GM18519 (cell line): ENCODE results near the gene MACROD2.

Experiments
- ATAC-seq: cut with Tn5 transposase; IDR thresholded peaks from one replicate; pipeline ENCODE4 v1.9.1; 2021; ENCODE audit warnings: mild to moderate bottlenecking, moderate library complexity; ENCODE audit not compliant: unreplicated experiment, low FRiP score

The MACROD2 gene

DNA sequence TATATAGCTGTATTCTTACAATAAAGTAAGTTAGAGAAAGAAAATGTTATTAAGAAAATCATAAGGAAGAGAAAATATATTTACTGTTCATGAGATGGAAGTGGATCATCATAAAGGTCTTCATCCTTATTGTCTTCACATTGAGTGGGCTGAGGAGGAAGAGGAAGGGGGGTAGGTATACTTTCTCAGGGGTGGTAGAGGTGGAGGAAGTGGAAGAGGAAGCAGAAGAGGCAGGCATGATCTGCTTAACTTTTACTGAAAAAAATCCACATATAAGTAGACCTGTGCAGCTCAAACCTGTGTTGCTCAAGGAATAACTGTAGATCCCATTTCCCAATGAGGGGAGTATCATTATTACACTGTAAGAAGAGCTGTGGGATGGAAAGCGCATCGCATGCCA is 1863.7 kb downstream of the MACROD2 start:
- ATAC-seq, result no peak

GRCh38 chr20:15860850-15861249 is 1865.5 kb downstream of the MACROD2 start:
- no peak for ATAC-seq

- no peak for ATAC-seq
Observed at GRCh38 chr20:15862178-15862577, 1866.9 kb downstream of the MACROD2 start.

DNA sequence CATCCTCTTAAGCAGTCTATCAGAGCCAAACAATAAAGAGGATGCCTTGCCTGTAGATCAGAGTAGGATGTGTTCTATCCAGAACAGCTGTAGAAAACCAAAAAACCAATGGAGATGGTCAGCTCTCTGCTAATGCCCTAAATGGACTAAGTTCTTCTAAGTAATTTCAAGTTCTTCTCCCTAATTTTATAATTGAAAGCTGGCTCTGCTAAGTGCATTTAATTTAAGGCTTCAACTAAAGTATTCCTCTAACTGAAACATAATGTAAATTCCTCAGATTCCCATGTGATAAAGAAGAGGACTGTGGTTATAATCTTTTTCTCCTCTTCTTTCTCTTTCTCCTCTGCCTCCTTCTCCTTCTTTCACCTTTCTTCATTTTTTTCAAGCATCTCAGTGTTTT is 1868.4 kb downstream of the MACROD2 start:
- no peak for ATAC-seq

DNA sequence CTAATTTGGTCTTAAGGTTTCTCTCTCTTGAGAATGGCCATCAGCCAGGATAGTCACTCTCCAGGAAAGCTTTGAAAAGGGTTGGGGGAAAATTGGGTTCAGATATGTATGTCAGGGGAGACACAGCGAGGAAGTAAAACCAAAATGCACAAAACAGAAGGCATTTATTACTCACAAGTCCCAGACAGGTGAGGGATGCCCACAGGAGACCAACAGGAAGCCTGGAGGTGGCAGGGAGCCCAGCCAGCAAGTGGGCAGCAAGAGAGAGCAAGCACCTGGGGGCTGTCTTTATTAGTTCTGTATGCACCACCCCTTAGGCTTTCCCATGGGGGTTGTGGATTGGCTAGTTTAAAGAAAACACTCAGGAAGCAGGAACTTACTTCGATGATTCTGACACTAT is 1870.2 kb downstream of the MACROD2 start:
- ATAC-seq, result no peak

DNA sequence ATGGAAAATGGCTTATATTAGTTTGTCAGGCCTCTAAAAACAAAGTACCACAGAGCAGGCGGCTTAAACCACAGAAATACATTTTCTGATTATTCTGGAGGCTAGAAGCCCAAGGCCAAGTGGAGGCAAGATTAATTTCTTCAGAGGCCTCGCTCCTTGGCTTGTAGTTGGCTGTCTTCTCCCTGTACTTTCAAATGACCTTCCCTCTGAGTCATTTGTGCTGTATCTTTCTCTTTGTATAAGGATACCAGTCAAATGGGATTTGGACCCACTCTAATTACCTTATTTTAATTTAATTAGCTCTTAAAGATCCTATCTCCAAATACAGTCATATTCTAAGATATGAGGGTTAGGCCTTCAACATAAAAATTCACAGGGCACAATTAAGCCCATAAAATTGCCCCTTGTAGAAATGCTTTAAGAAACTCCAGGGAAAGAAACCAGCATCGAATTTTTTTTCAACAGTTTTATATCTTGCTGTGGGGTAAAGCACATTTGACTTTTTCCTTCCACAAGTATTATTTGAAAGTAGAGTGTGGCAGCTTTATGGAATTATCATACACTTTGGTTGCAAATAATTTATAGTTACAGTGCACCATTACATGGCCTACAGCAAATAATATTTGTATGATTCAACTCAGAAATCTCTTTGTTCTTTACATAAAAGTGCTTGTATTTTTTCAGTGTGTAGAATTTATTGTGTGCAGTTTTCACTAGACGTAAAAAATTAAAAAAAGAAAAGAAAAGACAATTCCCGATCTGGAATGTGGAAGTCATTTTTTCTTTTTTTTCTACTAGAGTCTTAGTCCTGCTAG is 1871.8 kb downstream of the MACROD2 start:
- no peak for ATAC-seq

- ATAC-seq, result no peak
Observed at GRCh38 chr20:15867899-15868298, 1872.6 kb downstream of the MACROD2 start.

DNA sequence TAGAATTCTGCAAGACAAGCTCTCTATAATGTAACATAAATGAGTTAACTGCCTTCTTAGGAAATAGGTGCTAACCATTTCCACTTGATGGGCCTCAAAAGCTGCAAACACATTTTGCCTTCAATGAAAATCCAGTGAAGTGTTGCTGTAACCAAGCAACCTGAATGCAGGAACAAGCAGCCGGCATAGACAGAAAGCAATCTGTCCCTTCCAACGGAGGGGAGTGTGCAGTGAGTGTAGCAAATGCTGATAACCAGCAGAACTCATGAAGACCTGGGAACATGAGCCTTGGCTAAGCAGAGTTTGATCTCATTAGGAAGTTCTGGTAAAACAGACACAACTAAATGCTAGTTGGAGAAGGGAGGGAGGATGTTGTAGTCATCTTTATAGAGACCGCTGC is 1880.1 kb downstream of the MACROD2 start:
- ATAC-seq, result no peak

DNA sequence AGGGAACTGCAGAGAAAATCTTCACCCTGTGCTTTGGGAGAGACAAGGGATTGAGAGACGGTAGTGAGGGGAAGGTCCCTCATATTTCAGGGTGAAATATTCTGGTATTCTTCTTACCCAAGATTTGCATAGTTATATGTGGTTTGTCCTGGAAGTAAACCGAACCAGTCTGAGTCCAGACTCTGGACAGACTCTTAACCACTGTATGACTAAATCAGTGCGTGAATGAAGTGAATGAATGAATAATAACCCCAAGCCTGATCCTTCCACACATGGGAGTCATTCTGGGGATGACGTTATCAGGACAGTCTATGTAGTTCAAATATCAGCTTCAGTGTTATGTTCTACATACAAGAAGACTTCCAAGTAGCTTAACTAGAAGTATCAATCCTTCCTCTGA is 1887.2 kb downstream of the MACROD2 start:
- ATAC-seq, result no peak

GRCh38 chr20:15886250-15886649 is 1890.9 kb downstream of the MACROD2 start:
- no peak for ATAC-seq

GRCh38 chr20:15887387-15887786 is 1892.1 kb downstream of the MACROD2 start:
- ATAC-seq, result no peak

GRCh38 chr20:15889061-15889460 is 1893.7 kb downstream of the MACROD2 start:
- no peak for ATAC-seq

GRCh38 chr20:15889514-15890256 is 1894.4 kb downstream of the MACROD2 start:
- no peak for ATAC-seq

GRCh38 chr20:15890407-15890982 is 1895.2 kb downstream of the MACROD2 start:
- ATAC-seq, result no peak

DNA sequence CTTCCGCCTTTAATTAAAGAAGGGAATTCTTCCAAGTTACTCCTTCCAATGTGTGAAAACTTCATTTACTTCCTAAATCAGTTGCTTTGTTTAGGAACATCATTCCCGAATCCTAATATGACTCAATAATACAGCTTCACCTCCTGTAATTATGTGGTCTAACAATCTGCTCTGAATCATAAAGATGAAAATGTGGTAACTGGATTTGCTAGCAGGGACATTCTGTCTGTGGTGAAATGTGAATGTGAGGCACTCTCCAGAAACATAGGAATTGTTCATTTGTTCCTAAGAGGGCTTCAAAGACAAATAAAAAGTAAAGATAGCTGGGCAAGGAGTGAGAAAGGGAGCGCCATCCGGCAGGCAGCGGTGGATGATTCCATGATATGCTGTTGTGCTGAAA is 1899.8 kb downstream of the MACROD2 start:
- ATAC-seq, result no peak

- peak; percentile 97 for ATAC-seq
Observed at GRCh38 chr20:15895560-15896084, 1900.3 kb downstream of the MACROD2 start.

- ATAC-seq, result no peak
Observed at GRCh38 chr20:15899967-15900366, 1904.7 kb downstream of the MACROD2 start.

- no peak for ATAC-seq
Observed at GRCh38 chr20:15900443-15900842, 1905.1 kb downstream of the MACROD2 start.

DNA sequence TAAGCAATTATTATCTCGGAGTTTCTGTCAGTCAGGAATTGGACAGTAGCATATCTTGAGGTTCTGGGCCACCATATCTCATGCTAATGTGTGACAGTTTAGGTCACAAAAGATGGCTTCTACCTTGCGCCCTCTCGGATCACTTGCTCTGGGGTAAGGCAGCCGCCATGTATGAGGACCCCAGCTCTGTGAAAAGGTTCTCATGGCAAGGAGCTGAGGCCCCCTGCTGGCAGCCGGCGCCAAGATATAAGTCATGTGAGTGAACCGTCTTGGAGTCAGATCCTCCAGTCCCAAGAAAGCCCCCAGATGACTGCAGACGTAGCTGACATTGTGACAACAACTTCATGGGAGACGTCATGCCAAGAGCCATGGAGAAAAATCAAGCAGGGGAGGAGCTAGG is 1907.2 kb downstream of the MACROD2 start:
- no peak for ATAC-seq

- ATAC-seq, result no peak
Observed at GRCh38 chr20:15905661-15906060, 1910.3 kb downstream of the MACROD2 start.

GRCh38 chr20:15909995-15910394 is 1914.7 kb downstream of the MACROD2 start:
- ATAC-seq, result no peak
